ENCODE measurements around the gene SUN2.

- TF ChIP-seq POLR2AphosphoS5 (IDR thresholded peaks at IDR 0.05; ENCODE audit: low read depth, low read length) (no peak), POLR2A (IDR thresholded peaks at IDR 0.05; ENCODE audit: low read depth, low read length) (no peak)
Observed at GRCh38 chr22:38704654-38705234, 51.1 kb downstream of the SUN2 start.
